Measurements from ENCODE around the gene PAPOLA. TPM values are rescaled to one million over a fixed set of nuclear protein-coding genes. Genes with fewer than 3 reads are reported as not detected.
A peak's percentile ranks its signal among the peaks of the same experiment; 100 is the strongest.
"Not testable (repeated sequence)": the region's sequence is repeated elsewhere in the genome, so short reads cannot be mapped to it uniquely, and the experiment has no call there.

The PAPOLA gene
- total RNA-seq, 4 donors from 2014 or later, result 76.6 to 250 (median 110) TPM

DNA sequence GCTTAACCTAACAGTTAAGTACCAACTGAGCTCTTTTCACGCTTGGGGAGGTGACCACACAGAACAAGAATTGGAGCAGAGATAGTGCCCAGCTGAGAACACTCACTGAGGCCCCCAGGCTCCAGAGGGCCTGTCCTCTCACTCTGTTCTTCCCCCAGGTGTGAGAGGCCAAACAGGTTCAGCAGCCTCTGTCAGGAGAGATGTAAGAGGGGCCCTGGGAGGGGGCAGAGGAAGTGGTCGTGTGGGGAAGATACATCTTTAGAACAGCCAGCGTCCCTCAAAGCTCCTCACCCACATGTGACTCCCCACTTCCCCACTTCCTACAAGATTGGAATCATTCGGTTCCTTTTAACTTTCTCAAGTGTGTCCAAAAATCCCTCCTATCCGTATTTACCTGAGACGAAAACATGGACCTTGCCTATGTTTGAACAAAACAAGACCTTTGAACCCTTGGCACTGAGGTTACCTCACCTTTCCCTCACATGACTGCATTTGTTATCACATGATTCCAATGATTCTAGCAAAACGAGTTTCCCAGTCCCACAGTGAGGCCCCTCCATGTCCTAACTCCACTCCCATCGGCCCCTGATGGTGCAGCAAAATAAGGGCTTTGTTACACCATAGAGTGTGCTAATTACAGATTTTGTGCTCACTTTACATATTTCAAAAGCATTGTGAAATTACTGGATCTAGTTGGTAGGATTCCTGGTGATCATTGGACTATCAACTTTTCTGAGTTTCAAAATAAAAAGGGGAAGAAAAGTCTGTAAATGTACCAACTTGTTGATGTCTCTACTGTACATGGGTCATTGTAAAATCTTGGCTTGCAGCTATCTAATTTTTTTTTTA lies 40.0 kb upstream of the PAPOLA start:
- no peaks in the 10 kb centered on the region for H3K4me1 ChIP-seq
- no peaks in the 10 kb centered on the region for H3K27me3 ChIP-seq
- 71% methylated on average over 8 of the region's 8 CpGs for WGBS
- H3K27ac ChIP-seq, result no peak overlapping the region
- H3K9me3 ChIP-seq, result no peaks in the 10 kb centered on the region
- H3K4me3 ChIP-seq, result no peak overlapping the region
- peak in 1 of 2 donors; percentile 12 for DNase-seq (ENCODE audit: low spot score in 2 of 2)
- TF ChIP-seq EP300 (IDR thresholded peaks at IDR 0.05), result no peak
- TF ChIP-seq POLR2A (IDR thresholded peaks at IDR 0.05), result no peak
- TF ChIP-seq, protein P1, sequence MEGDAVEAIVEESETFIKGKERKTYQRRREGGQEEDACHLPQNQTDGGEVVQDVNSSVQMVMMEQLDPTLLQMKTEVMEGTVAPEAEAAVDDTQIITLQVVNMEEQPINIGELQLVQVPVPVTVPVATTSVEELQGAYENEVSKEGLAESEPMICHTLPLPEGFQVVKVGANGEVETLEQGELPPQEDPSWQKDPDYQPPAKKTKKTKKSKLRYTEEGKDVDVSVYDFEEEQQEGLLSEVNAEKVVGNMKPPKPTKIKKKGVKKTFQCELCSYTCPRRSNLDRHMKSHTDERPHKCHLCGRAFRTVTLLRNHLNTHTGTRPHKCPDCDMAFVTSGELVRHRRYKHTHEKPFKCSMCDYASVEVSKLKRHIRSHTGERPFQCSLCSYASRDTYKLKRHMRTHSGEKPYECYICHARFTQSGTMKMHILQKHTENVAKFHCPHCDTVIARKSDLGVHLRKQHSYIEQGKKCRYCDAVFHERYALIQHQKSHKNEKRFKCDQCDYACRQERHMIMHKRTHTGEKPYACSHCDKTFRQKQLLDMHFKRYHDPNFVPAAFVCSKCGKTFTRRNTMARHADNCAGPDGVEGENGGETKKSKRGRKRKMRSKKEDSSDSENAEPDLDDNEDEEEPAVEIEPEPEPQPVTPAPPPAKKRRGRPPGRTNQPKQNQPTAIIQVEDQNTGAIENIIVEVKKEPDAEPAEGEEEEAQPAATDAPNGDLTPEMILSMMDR (IDR thresholded peaks at IDR 0.05), result no peak
- TF ChIP-seq POLR2AphosphoS5 (IDR thresholded peaks at IDR 0.05), result no peak
- H3K36me3 ChIP-seq, result no peaks in the 10 kb centered on the region

GRCh38 chr14:96464136-96464535 lies 38.0 kb upstream of the PAPOLA start:
- Histone ChIP-seq H3K27ac (no peak overlapping the region), H3K4me1 (no peaks in the 10 kb centered on the region), H3K27me3 (no peaks in the 10 kb centered on the region), H3K4me3 (no peak overlapping the region), H3K36me3 (no peaks in the 10 kb centered on the region), H3K9me3 (no peaks in the 10 kb centered on the region)
- TF ChIP-seq, protein P1 (IDR thresholded peaks at IDR 0.05), result no peak
- TF ChIP-seq EP300 (IDR thresholded peaks at IDR 0.05) (no peak), POLR2A (IDR thresholded peaks at IDR 0.05) (no peak), POLR2AphosphoS5 (IDR thresholded peaks at IDR 0.05) (no peak)
- WGBS, result 82% methylated on average over 7 of the region's 7 CpGs
- peak in 1 of 2 donors; percentile 59 for DNase-seq (ENCODE audit: low spot score in 2 of 2)

DNA sequence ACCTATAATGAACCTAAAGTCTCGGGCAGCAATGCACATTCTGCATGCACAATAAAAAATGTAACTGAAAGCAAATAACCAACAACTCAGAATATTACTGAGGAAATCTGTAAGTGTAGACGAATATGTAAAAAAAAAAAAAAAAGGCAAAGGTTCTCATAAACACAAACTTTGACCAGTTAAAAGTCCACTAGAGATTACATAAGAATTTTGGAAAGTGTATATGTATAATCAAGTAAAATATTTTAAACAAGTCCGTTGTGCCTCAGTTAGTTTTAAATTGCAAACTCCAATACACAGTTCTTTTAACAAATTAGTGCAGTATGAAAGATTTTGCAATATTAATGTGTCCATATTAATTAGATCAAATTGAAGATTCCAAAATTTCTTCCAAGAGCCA lies 35.3 kb upstream of the PAPOLA start:
- no peak for DNase-seq (ENCODE audit: low spot score in 2 of 2)
- no peak overlapping the region for H3K4me3 ChIP-seq
- TF ChIP-seq, protein P1 (IDR thresholded peaks at IDR 0.05), result no peak
- no peaks in the 10 kb centered on the region for H3K9me3 ChIP-seq
- no peak overlapping the region for H3K27ac ChIP-seq
- WGBS, result 89% methylated on average over 3 of the region's 3 CpGs
- H3K36me3 ChIP-seq, result no peaks in the 10 kb centered on the region
- H3K27me3 ChIP-seq, result no peaks in the 10 kb centered on the region
- no peaks in the 10 kb centered on the region for H3K4me1 ChIP-seq

DNA sequence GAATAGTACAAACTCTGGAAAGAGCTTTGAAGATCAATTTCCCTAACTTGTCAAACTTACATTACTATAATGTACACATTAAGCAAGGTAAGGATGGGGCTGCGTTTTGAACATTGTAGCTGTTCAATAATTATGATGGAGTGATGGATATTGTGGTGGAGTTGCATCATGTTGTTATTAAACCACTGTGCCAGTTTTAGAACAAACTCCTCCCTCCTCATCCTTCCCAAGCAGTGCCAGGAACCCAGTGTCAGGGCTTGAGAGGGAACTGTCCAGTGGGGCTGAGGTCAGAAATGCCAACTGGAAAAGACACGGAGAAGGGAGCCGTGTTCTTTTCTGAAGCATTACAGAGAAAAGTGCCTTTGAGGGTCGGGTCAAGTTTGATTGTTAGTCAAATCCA lies 31.9 kb upstream of the PAPOLA start:
- Histone ChIP-seq H3K4me1 (no peaks in the 10 kb centered on the region), H3K27me3 (no peaks in the 10 kb centered on the region), H3K4me3 (no peak overlapping the region), H3K36me3 (no peaks in the 10 kb centered on the region), H3K27ac (no peak overlapping the region), H3K9me3 (no peaks in the 10 kb centered on the region)
- no peak for DNase-seq (ENCODE audit: low spot score in 2 of 2)
- TF ChIP-seq POLR2AphosphoS5 (IDR thresholded peaks at IDR 0.05) (no peak), POLR2A (IDR thresholded peaks at IDR 0.05) (no peak), EP300 (IDR thresholded peaks at IDR 0.05) (no peak)
- TF ChIP-seq, protein P1 (IDR thresholded peaks at IDR 0.05), result no peak
- WGBS, result 60% methylated on average over 4 of the region's 4 CpGs

DNA sequence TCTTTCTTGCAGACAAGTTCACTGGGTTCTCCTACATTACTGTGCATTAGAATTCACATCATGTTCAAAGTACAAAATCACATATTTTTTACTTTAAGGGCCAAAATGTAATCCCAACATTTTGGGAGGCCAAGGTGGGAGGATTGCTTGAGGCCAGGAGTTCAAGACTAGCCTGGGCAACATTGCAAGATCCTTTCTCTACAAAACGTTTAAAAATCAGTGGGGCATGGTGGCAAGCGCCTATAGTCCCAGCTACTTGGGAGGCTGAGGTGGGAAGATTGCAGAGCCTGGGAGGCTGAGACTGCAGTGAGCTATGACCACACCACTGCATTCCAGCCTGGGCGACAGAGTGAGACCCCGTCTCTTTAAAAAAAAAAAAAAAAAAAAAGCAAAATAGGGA lies 31.2 kb upstream of the PAPOLA start:
- H3K27me3 ChIP-seq; H3K4me3 ChIP-seq; DNase-seq (ENCODE audit: low spot score in 2 of 2); H3K9me3 ChIP-seq; H3K27ac ChIP-seq; H3K4me1 ChIP-seq; H3K36me3 ChIP-seq: not testable (repeated sequence)
- 92% methylated on average over 4 of the region's 4 CpGs for WGBS

- Histone ChIP-seq H3K4me3 (no peak overlapping the region), H3K27me3 (no peaks in the 10 kb centered on the region), H3K4me1 (no peaks in the 10 kb centered on the region), H3K9me3 (no peaks in the 10 kb centered on the region), H3K36me3 (no peaks in the 10 kb centered on the region), H3K27ac (no peak overlapping the region)
- TF ChIP-seq, protein P1 (IDR thresholded peaks at IDR 0.05), result no peak
- TF ChIP-seq POLR2AphosphoS5 (IDR thresholded peaks at IDR 0.05) (no peak), POLR2A (IDR thresholded peaks at IDR 0.05) (no peak)
- WGBS, result 83% methylated on average over 6 of the region's 6 CpGs
- no peak for DNase-seq (ENCODE audit: low spot score in 2 of 2)
These were observed 24.1 kb upstream of the PAPOLA start for GRCh38 chr14:96478119-96478518.

All from suprapubic skin (tissue), 4 donors.